Measurements from ENCODE around the gene UNC13A.

GRCh38 chr19:17579661-17580244, 108.4 kb downstream of the UNC13A start:
- TF ChIP-seq CTCF (IDR thresholded peaks at IDR 0.05; ENCODE audit: insufficient read depth, low read length, poor library complexity, severe bottlenecking) (no peak), EZH2phosphoT487 (conservative IDR thresholded peaks at IDR 0.05; ENCODE audit: low read length) (no peak)
